Left colon (tissue), 2 donors: ENCODE results near the gene ICAM3. TPM values are rescaled to one million over a fixed set of nuclear protein-coding genes. Genes with fewer than 3 reads are reported as not detected.
A peak's percentile ranks its signal among the peaks of the same experiment; 100 is the strongest.
"Not testable (repeated sequence)": the region's sequence is repeated elsewhere in the genome, so short reads cannot be mapped to it uniquely, and the experiment has no call there.

Source experiments
- ATAC-seq: fragments of 200-7000 bp; cut with Tn5 transposase; one replicate; pipeline ENCODE4 v1.9.1; 2020; ENCODE audit warnings: mild to moderate bottlenecking, moderate library complexity
- DNase-seq, 2 donors: peaks; one replicate each; pipeline ENCODE4 v3.0.0-alpha.2; 2020
- intact Hi-C, 2 donors: fragments of 100-400 bp; cut with DNase I in 1 of 2; cut with micrococcal nuclease in 1 of 2; formaldehyde crosslinking; loops; one replicate each; pipeline versions ENCODE4 v1.11.2 to v1.14.0; 2022; cut with DNase I, micrococcal nuclease
- long read RNA-seq: library from polyadenylated mRNA; unstranded; transcript quantifications from one replicate; pipeline ENCODE4 v2.0.0, GENCODE V29; 2021
- total RNA-seq, 2 donors: library from RNA; stranded (reverse); fragmentation: NEBNext Ultra II Directional; extraction: Animal tissue kit (Norgen Biotek cat#: 25700); gene quantifications; one replicate each; pipeline ENCODE4 v1.2.1, GENCODE V29; 2021
- donor health status: DM: no; HTN: no; CAD: no.
- donor health status: DM: yes; HTN: yes; CAD: no.

Gene ICAM3
- total RNA-seq, result 10 to 100 TPM; 29.8 to 30.6 TPM
- long read RNA-seq, partial matches to known transcripts, result 25 of 28 reads
- long read RNA-seq, other reads (novel, unspliced or antisense), result 3 of 28 reads

GRCh38 chr19:10339380-10339960 is at the start of gene ICAM3:
ICAM3 (minus strand) TSS chr19:10339624; CDS start chr19:10339614, 10 bp downstream.
- DNase-seq (peak in 1 of 2 donors; percentile 44), ATAC-seq (no peak)
- intact Hi-C loops, result no loop called here

GRCh38 chr19:10388957-10389356 is 49.5 kb upstream of the ICAM3 start:
- intact Hi-C loops, result loop anchor here (2.0 to 5.0 kb wide), 2 partner anchors 120 to 122 kb away; no protein-coding TSS in a partner anchor
- DNase-seq, result peak; percentile 73 to 96
- peak; percentile 77 for ATAC-seq

GRCh38 chr19:10384580-10384979 is 45.2 kb upstream of the ICAM3 start:
- no peak for ATAC-seq
- intact Hi-C loops, result no loop called here
- DNase-seq, result no peak

GRCh38 chr19:10383223-10383499 is 43.7 kb upstream of the ICAM3 start:
- intact Hi-C loops, ATAC-seq: not testable (repeated sequence)

GRCh38 chr19:10380313-10381102 is 41.1 kb upstream of the ICAM3 start, which contains the start of gene TYK2:
TYK2 (minus strand) TSS chr19:10380572; CDS start chr19:10378406, 2,166 bp downstream.
- intact Hi-C loops, result no loop called here
- DNase-seq (peak; percentile 98), ATAC-seq (peak; percentile 95)

More at GRCh38 chr19:10383223-10383499, 43.7 kb upstream of the ICAM3 start:
- not testable (repeated sequence) for DNase-seq

GRCh38 chr19:10379880-10380312 is 40.5 kb upstream of the ICAM3 start:
- DNase-seq (no peak), ATAC-seq (peak; percentile 15)
- intact Hi-C loops, result no loop called here

- ATAC-seq (no peak), DNase-seq (no peak)
- intact Hi-C loops, result no loop called here
Measured at GRCh38 chr19:10378124-10378523, 38.7 kb upstream of the ICAM3 start.

GRCh38 chr19:10377140-10377640 is 37.8 kb upstream of the ICAM3 start:
- DNase-seq, intact Hi-C loops, ATAC-seq: not testable (repeated sequence)

GRCh38 chr19:10374931-10375330 is 35.5 kb upstream of the ICAM3 start:
- DNase-seq (no peak), ATAC-seq (no peak)
- intact Hi-C loops, result no loop called here

- intact Hi-C loops, result no loop called here
- ATAC-seq (no peak), DNase-seq (no peak)
Measured at GRCh38 chr19:10372690-10373089, 33.3 kb upstream of the ICAM3 start.

GRCh38 chr19:10368101-10368803 is 28.8 kb upstream of the ICAM3 start:
- no peak for ATAC-seq
- intact Hi-C loops, result no loop called here
- DNase-seq, result no peak

- DNase-seq, ATAC-seq, intact Hi-C loops: not testable (repeated sequence)
Measured at GRCh38 chr19:10366950-10367512, 27.6 kb upstream of the ICAM3 start.

- intact Hi-C loops, result no loop called here
- ATAC-seq, result no peak
- no peak for DNase-seq
Measured at GRCh38 chr19:10365518-10365917, 26.1 kb upstream of the ICAM3 start.

- intact Hi-C loops, result no loop called here
- ATAC-seq, result no peak
- DNase-seq, result no peak
Measured at GRCh38 chr19:10364644-10365043, 25.2 kb upstream of the ICAM3 start.

- DNase-seq (no peak), ATAC-seq (no peak)
- intact Hi-C loops, result no loop called here
Measured at GRCh38 chr19:10363789-10364281, 24.4 kb upstream of the ICAM3 start.

- ATAC-seq (no peak), DNase-seq (no peak)
- intact Hi-C loops, result no loop called here
Measured at GRCh38 chr19:10362259-10362658, 22.8 kb upstream of the ICAM3 start.

- intact Hi-C loops, result no loop called here
- DNase-seq, result no peak
- no peak for ATAC-seq
Measured at GRCh38 chr19:10361569-10362011, 22.2 kb upstream of the ICAM3 start.

GRCh38 chr19:10356431-10356830 is 17.0 kb upstream of the ICAM3 start:
- no peak for DNase-seq
- ATAC-seq, result no peak
- intact Hi-C loops, result no loop called here
